GM12891 (cell line): ENCODE measurements around the gene SPARC.

Experiments used
- PAX5 ChIP-seq: IDR thresholded peaks from 2 replicates; pipeline ENCODE4 v1.6.1; 2011; ENCODE audit warnings: low read length, moderate library complexity, mild to moderate bottlenecking; ENCODE audit not compliant: insufficient read depth, severe bottlenecking
- POLR2A ChIP-seq: IDR thresholded peaks from 2 replicates; pipeline ENCODE4 v1.6.1; 2011; ENCODE audit warnings: low read depth, low read length, control low read depth
- POLR2AphosphoS5 ChIP-seq: IDR thresholded peaks from 2 replicates; pipeline ENCODE4 v1.6.1; 2011; ENCODE audit warnings: low read depth, low read length, control low read depth
- POU2F2 ChIP-seq: IDR thresholded peaks from 2 replicates; pipeline ENCODE4 v1.6.1; 2011; ENCODE audit warnings: low read depth, mild to moderate bottlenecking, control low read depth, low read length, moderate library complexity
- SPI1 ChIP-seq: IDR thresholded peaks from 2 replicates; pipeline ENCODE4 v1.6.1; 2011; ENCODE audit warnings: low read depth, low read length, control low read depth
- TAF1 ChIP-seq: IDR thresholded peaks from 2 replicates; pipeline ENCODE4 v1.6.1; 2011; ENCODE audit warnings: low read depth, low read length, control low read depth

- no peak for TF ChIP-seq POLR2A
- no peak for TF ChIP-seq TAF1
- no peak for TF ChIP-seq POLR2AphosphoS5
- no peak for TF ChIP-seq SPI1
- TF ChIP-seq POU2F2 = no peak
- no peak for TF ChIP-seq PAX5
Measured at GRCh38 chr5:151665613-151666012, 21.1 kb downstream of the SPARC start.
